HepG2 (cell line): Measurements from ENCODE around the gene FRMD3. TPM values are rescaled to one million over a fixed set of nuclear protein-coding genes. Genes with fewer than 3 reads are reported as not detected.

Source experiments
- BHLHE40 ChIP-seq: IDR thresholded peaks from 2 replicates; pipeline ENCODE4 v1.6.1; 2011; ENCODE audit warnings: low read length, improper control_type of control experiment
- BRD4 ChIP-seq: sonication (generic); formaldehyde crosslinking; IDR thresholded peaks from 2 replicates; pipeline ENCODE4 v1.4.0; 2020; ENCODE audit warnings: missing genetic modification reagents
- EED ChIP-seq: sonication (generic); formaldehyde crosslinking; IDR thresholded peaks from 2 replicates; pipeline ENCODE4 v1.5.0; 2020; ENCODE audit warnings: mild to moderate bottlenecking, missing genetic modification reagents
- ERF ChIP-seq: IDR thresholded peaks from 2 replicates; pipeline ENCODE4 v1.6.1; 2018; ENCODE audit warnings: missing biosample characterization, missing genetic modification reagents
- FOSL1 ChIP-seq: sonication (generic); formaldehyde crosslinking; IDR thresholded peaks from 2 replicates; pipeline ENCODE4 v1.9.0; 2021; ENCODE audit warnings: missing genetic modification reagents, borderline replicate concordance
- HNF4A ChIP-seq: sonication (generic); formaldehyde crosslinking; IDR thresholded peaks from 2 replicates; pipeline ENCODE4 v1.4.0; 2020; ENCODE audit warnings: missing genetic modification reagents
- MBNL3 ChIP-seq: fragments of 250-450 bp; sonication (Bioruptor Pico); conservative IDR thresholded peaks from 2 replicates; pipeline ENCODE4 v1.8.0; 2022; ENCODE audit warnings: mild to moderate bottlenecking, inconsistent platforms
- MZF1 ChIP-seq: sonication (generic); formaldehyde crosslinking; IDR thresholded peaks from 2 replicates; pipeline ENCODE4 v1.8.1; 2023; ENCODE audit warnings: mild to moderate bottlenecking, missing genetic modification reagents, borderline replicate concordance
- PHF5A ChIP-seq: IDR thresholded peaks from one replicate; pipeline ENCODE4 v1.6.1; 2018; ENCODE audit warnings: low read depth, missing genetic modification reagents; ENCODE audit not compliant: unreplicated experiment
- PHF8 ChIP-seq: sonication (generic); formaldehyde crosslinking; IDR thresholded peaks from 2 replicates; pipeline ENCODE4 v1.5.0; 2020; ENCODE audit warnings: missing genetic modification reagents
- POLR2A ChIP-seq, 2 experiments: IDR thresholded peaks; 2 replicates each; pipeline ENCODE4 v1.6.1; 2011; ENCODE audit warnings: low read depth in 2 of 2, low read length in 2 of 2, mild to moderate bottlenecking in 1 of 2, moderate library complexity in 1 of 2; ENCODE audit not compliant: insufficient read depth in 1 of 2
- PPARG ChIP-seq: conservative IDR thresholded peaks from 2 replicates; pipeline ENCODE4 v1.6.1; 2016; ENCODE audit warnings: missing biosample characterization, missing genetic modification reagents
- RFXANK ChIP-seq: IDR thresholded peaks from 2 replicates; pipeline ENCODE4 v1.6.1; 2016
- SNAI1 ChIP-seq: sonication (generic); formaldehyde crosslinking; IDR thresholded peaks from 2 replicates; pipeline ENCODE4 v1.5.0; 2020; ENCODE audit warnings: mild to moderate bottlenecking, missing genetic modification reagents, borderline replicate concordance
- ZNF326 ChIP-seq: sonication (generic); formaldehyde crosslinking; IDR thresholded peaks from 2 replicates; pipeline ENCODE4 v1.4.0; 2020; ENCODE audit warnings: missing genetic modification reagents, borderline replicate concordance
- ZNF34 ChIP-seq: sonication (generic); formaldehyde crosslinking; IDR thresholded peaks from 2 replicates; pipeline ENCODE4 v1.4.0; 2020; ENCODE audit warnings: mild to moderate bottlenecking, missing genetic modification reagents, borderline replicate concordance
- ZNF468 ChIP-seq: sonication (generic); formaldehyde crosslinking; IDR thresholded peaks from 2 replicates; pipeline ENCODE4 v1.8.0; 2022; ENCODE audit warnings: mild to moderate bottlenecking, moderate library complexity, missing genetic modification reagents
- ZNF496 ChIP-seq: sonication (generic); formaldehyde crosslinking; IDR thresholded peaks from 2 replicates; pipeline ENCODE4 v1.8.1; 2023; ENCODE audit warnings: mild to moderate bottlenecking, moderate library complexity, missing genetic modification reagents; ENCODE audit not compliant: insufficient replicate concordance
- ZNF543 ChIP-seq: sonication (generic); formaldehyde crosslinking; IDR thresholded peaks from 2 replicates; pipeline ENCODE4 v1.4.0; 2020; ENCODE audit warnings: mild to moderate bottlenecking, missing genetic modification reagents
- ZNF670 ChIP-seq: sonication (generic); formaldehyde crosslinking; IDR thresholded peaks from 2 replicates; pipeline ENCODE4 v1.8.0; 2022; ENCODE audit warnings: mild to moderate bottlenecking, missing genetic modification reagents, borderline replicate concordance
- ZNF746 ChIP-seq: sonication (generic); formaldehyde crosslinking; IDR thresholded peaks from 2 replicates; pipeline ENCODE4 v1.8.0; 2022; ENCODE audit warnings: mild to moderate bottlenecking, missing genetic modification reagents
- ZNF772 ChIP-seq: sonication (generic); formaldehyde crosslinking; IDR thresholded peaks from 2 replicates; pipeline ENCODE4 v1.5.0; 2020; ENCODE audit warnings: mild to moderate bottlenecking, missing genetic modification reagents
- ZSCAN22 ChIP-seq: sonication (generic); formaldehyde crosslinking; IDR thresholded peaks from 2 replicates; pipeline ENCODE4 v1.4.0; 2020; ENCODE audit warnings: mild to moderate bottlenecking, missing genetic modification reagents
- polyA plus RNA-seq, 8 experiments: library from polyadenylated mRNA; depleted of rRNA in 3 of 8; stranded (reverse) in 7 of 8; unstranded in 1 of 8; fragments of >200 nt; fragmentation: Illumina TruSeq in 4 of 8; extraction: Trizol in 4 of 8; gene quantifications; 2 replicates each; pipeline versions ENCODE4 v1.2.1 to v1.2.3, GENCODE V29; 2011 to 2016; ENCODE audit warnings: low read depth in 4 of 8, missing spikeins in 1 of 8, mixed read lengths in 1 of 8; ENCODE audit not compliant: insufficient read depth in 1 of 8
- total RNA-seq, 5 experiments: library from RNA; depleted of rRNA; stranded (reverse); fragments of >200 nt; fragmentation: Illumina TruSeq; extraction: Trizol; gene quantifications; 2 replicates each; pipeline ENCODE4 v1.2.3, GENCODE V29; 2016; ENCODE audit warnings: low read depth in 1 of 5
- TF ChIP-seq, protein P1 (sequence below): sonication (generic); formaldehyde crosslinking; IDR thresholded peaks from 2 replicates; pipeline ENCODE4 v1.5.0; 2020; ENCODE audit warnings: missing genetic modification reagents
- TF ChIP-seq, protein P2 (sequence below): sonication (generic); formaldehyde crosslinking; IDR thresholded peaks from 2 replicates; pipeline ENCODE4 v1.5.1; 2020; ENCODE audit warnings: missing genetic modification reagents, mild to moderate bottlenecking, borderline replicate concordance
- TF ChIP-seq, protein P3 (sequence below): sonication (generic); formaldehyde crosslinking; IDR thresholded peaks from 2 replicates; pipeline ENCODE4 v1.4.0; 2020; ENCODE audit warnings: mild to moderate bottlenecking, missing genetic modification reagents
- TF ChIP-seq, protein P4 (sequence below): sonication (generic); formaldehyde crosslinking; IDR thresholded peaks from 2 replicates; pipeline ENCODE4 v1.5.0; 2020; ENCODE audit warnings: mild to moderate bottlenecking, missing genetic modification reagents, moderate library complexity

The FRMD3 gene
- total and polyA plus RNA-seq, 2 of the 13 experiments (the other 11 are each of a cell fraction or from before 2014, with no cell fraction given) = 3.2 to 7.7 TPM

DNA sequence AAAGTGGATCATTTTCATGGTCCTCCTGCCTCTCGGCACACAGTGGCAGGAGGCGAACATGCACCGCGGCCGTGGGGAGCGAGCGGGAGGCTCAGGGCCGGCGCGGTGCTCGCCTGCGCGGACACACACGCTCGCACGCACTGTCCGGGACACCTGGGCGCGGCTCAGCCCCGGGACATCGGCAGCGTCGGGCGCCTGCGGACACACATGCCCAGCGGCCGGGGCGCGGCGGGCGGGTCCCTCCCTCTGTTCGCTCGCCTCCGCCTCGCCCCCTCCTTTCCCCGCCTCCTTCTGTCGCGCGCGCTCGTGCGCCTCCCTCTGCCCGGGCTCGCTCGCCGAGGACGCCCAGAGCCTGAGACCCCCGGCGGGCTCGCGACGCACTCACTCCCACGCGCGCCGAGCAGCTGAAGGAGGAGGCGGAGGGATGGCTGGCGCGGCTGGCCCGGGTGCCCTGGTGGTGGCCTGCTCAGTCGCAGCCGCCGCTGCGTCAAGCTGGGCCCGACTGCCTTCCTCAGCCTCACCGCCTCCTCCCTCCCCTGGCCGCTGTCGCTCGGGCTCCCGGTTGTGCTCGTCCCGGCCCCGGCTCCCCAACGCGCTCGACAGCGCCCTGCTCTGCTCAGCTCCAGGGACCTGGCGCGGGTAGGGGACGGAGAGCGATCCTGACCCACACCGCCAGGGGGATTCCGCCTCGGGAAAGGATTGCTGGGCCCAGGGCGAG is at the start of gene FRMD3 (continued):
- TF ChIP-seq RFXANK (CRISPR knock-in tag) = no peak
- TF ChIP-seq, protein P1, sequence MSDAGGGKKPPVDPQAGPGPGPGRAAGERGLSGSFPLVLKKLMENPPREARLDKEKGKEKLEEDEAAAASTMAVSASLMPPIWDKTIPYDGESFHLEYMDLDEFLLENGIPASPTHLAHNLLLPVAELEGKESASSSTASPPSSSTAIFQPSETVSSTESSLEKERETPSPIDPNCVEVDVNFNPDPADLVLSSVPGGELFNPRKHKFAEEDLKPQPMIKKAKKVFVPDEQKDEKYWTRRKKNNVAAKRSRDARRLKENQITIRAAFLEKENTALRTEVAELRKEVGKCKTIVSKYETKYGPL (CRISPR knock-in tag) = no peak
- TF ChIP-seq, protein P2, sequence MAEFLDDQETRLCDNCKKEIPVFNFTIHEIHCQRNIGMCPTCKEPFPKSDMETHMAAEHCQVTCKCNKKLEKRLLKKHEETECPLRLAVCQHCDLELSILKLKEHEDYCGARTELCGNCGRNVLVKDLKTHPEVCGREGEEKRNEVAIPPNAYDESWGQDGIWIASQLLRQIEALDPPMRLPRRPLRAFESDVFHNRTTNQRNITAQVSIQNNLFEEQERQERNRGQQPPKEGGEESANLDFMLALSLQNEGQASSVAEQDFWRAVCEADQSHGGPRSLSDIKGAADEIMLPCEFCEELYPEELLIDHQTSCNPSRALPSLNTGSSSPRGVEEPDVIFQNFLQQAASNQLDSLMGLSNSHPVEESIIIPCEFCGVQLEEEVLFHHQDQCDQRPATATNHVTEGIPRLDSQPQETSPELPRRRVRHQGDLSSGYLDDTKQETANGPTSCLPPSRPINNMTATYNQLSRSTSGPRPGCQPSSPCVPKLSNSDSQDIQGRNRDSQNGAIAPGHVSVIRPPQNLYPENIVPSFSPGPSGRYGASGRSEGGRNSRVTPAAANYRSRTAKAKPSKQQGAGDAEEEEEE (CRISPR knock-in tag) = no peak
- 0 out of 2 replicates have a peak, but pooled peaks have one; percentile 78 for TF ChIP-seq SNAI1 (CRISPR knock-in tag)
- TF ChIP-seq ZSCAN22 (CRISPR knock-in tag) = peak; percentile 72
- no peak for TF ChIP-seq MZF1 (CRISPR knock-in tag)
- TF ChIP-seq ERF = no peak; the same call in 1 of the 2 replicates
- no peak for TF ChIP-seq PHF5A (CRISPR knock-in tag)
- no peak for TF ChIP-seq FOSL1 (CRISPR knock-in tag)
- TF ChIP-seq BHLHE40 = no peak
- TF ChIP-seq ZNF34 (CRISPR knock-in tag) = 0 out of 2 replicates have a peak, but pooled peaks have one; percentile 52
- no peak; the same call in 1 of the 2 replicates for TF ChIP-seq HNF4A (CRISPR knock-in tag)
- peak; percentile 65 for TF ChIP-seq PHF8 (CRISPR knock-in tag)
- TF ChIP-seq ZNF746 (CRISPR knock-in tag) = peak; percentile 35; the same call in 1 of the 2 replicates
- peak; percentile 57; the same call in 1 of the 2 replicates for TF ChIP-seq EED (CRISPR knock-in tag)
- no peak; the same call in none of the 2 replicates for TF ChIP-seq BRD4 (CRISPR knock-in tag)
- no peak for TF ChIP-seq MBNL3 (CRISPR knock-in tag)
- TF ChIP-seq POLR2A (IDR thresholded peaks at IDR 0.05; ENCODE audit: insufficient read depth in 1 of 2, low read depth in 2 of 2, low read length in 2 of 2) = no peak; a peak in 1 of 4 replicates
- no peak; the same call in 1 of the 2 replicates for TF ChIP-seq PPARG (CRISPR knock-in tag)
- TF ChIP-seq, protein P3, sequence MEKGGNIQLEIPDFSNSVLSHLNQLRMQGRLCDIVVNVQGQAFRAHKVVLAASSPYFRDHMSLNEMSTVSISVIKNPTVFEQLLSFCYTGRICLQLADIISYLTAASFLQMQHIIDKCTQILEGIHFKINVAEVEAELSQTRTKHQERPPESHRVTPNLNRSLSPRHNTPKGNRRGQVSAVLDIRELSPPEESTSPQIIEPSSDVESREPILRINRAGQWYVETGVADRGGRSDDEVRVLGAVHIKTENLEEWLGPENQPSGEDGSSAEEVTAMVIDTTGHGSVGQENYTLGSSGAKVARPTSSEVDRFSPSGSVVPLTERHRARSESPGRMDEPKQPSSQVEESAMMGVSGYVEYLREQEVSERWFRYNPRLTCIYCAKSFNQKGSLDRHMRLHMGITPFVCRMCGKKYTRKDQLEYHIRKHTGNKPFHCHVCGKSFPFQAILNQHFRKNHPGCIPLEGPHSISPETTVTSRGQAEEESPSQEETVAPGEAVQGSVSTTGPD (CRISPR knock-in tag) = no peak
- peak; percentile 83; the same call in 1 of the 2 replicates for TF ChIP-seq ZNF543
- TF ChIP-seq ZNF326 (CRISPR knock-in tag) = no peak
- TF ChIP-seq, protein P4, sequence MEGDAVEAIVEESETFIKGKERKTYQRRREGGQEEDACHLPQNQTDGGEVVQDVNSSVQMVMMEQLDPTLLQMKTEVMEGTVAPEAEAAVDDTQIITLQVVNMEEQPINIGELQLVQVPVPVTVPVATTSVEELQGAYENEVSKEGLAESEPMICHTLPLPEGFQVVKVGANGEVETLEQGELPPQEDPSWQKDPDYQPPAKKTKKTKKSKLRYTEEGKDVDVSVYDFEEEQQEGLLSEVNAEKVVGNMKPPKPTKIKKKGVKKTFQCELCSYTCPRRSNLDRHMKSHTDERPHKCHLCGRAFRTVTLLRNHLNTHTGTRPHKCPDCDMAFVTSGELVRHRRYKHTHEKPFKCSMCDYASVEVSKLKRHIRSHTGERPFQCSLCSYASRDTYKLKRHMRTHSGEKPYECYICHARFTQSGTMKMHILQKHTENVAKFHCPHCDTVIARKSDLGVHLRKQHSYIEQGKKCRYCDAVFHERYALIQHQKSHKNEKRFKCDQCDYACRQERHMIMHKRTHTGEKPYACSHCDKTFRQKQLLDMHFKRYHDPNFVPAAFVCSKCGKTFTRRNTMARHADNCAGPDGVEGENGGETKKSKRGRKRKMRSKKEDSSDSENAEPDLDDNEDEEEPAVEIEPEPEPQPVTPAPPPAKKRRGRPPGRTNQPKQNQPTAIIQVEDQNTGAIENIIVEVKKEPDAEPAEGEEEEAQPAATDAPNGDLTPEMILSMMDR (CRISPR knock-in tag) = peak; percentile 90
- no peak for TF ChIP-seq ZNF468
- no peak for TF ChIP-seq ZNF670
- no peak for TF ChIP-seq ZNF496 (CRISPR knock-in tag)
- TF ChIP-seq ZNF772 (CRISPR knock-in tag) = peak; percentile 51; the same call in 1 of the 2 replicates
